RCC 7860 (cell line): ENCODE measurements around the gene HHLA2.
"Not testable (repeated sequence)": the region's sequence is repeated elsewhere in the genome, so short reads cannot be mapped to it uniquely, and the experiment has no call there.

Experiments used
- DNase-seq: peaks from one replicate; pipeline ENCODE4 v3.0.0-alpha.2; 2015; ENCODE audit warnings: low spot score
- FAIRE-seq: peaks from 2 replicates; lab custom pipeline; 2012; peaks lifted over from hg19 to GRCh38; lab: Jason Lieb, UNC

The HHLA2 gene

GRCh38 chr3:108338901-108339545 lies 42.7 kb downstream of the HHLA2 start:
- FAIRE-seq (no peak), DNase-seq (no peak)

GRCh38 chr3:108341911-108342310 lies 45.6 kb downstream of the HHLA2 start:
- no peak for FAIRE-seq

GRCh38 chr3:108342837-108343486 lies 46.6 kb downstream of the HHLA2 start:
- FAIRE-seq (no peak), DNase-seq (no peak)

More at GRCh38 chr3:108341911-108342310, 45.6 kb downstream of the HHLA2 start:
- DNase-seq: no peak

GRCh38 chr3:108343491-108343890 lies 47.1 kb downstream of the HHLA2 start:
- FAIRE-seq: no peak

GRCh38 chr3:108345492-108346205 lies 49.3 kb downstream of the HHLA2 start:
- FAIRE-seq (no peak), DNase-seq (no peak)

More at GRCh38 chr3:108343491-108343890, 47.1 kb downstream of the HHLA2 start:
- DNase-seq: no peak

- DNase-seq (no peak), FAIRE-seq (no peak)
Measured at GRCh38 chr3:108346301-108347227, 50.2 kb downstream of the HHLA2 start.

GRCh38 chr3:108352176-108352575 lies 55.8 kb downstream of the HHLA2 start:
- FAIRE-seq (no peak), DNase-seq (no peak)

- DNase-seq (no peak), FAIRE-seq (no peak)
Measured at GRCh38 chr3:108354562-108354961, 58.2 kb downstream of the HHLA2 start.

GRCh38 chr3:108357042-108357441 lies 60.7 kb downstream of the HHLA2 start:
- no peak for DNase-seq
- FAIRE-seq: no peak

- DNase-seq (no peak), FAIRE-seq (no peak)
Measured at GRCh38 chr3:108359011-108359410, 62.7 kb downstream of the HHLA2 start.

- FAIRE-seq: no peak
- DNase-seq: no peak
Measured at GRCh38 chr3:108376026-108376425, 79.7 kb downstream of the HHLA2 start.

- DNase-seq: no peak
Measured at GRCh38 chr3:108377384-108377783, 81.0 kb downstream of the HHLA2 start.

GRCh38 chr3:108378153-108378951 lies 82.0 kb downstream of the HHLA2 start:
- DNase-seq (no peak), FAIRE-seq (no peak)

More at GRCh38 chr3:108377384-108377783, 81.0 kb downstream of the HHLA2 start:
- FAIRE-seq: no peak

- not testable (repeated sequence) for DNase-seq, FAIRE-seq
Measured at GRCh38 chr3:108378952-108379342, 82.6 kb downstream of the HHLA2 start.

GRCh38 chr3:108380128-108380795 lies 83.9 kb downstream of the HHLA2 start:
- FAIRE-seq: no peak

GRCh38 chr3:108381529-108382140 lies 85.3 kb downstream of the HHLA2 start:
- FAIRE-seq: no peak
- DNase-seq: no peak

More at GRCh38 chr3:108380128-108380795, 83.9 kb downstream of the HHLA2 start:
- no peak for DNase-seq

- FAIRE-seq: no peak
- DNase-seq: no peak
Measured at GRCh38 chr3:108383306-108383705, 87.0 kb downstream of the HHLA2 start.

GRCh38 chr3:108387063-108387462 lies 90.7 kb downstream of the HHLA2 start:
- no peak for DNase-seq
- no peak for FAIRE-seq
